Suprapubic skin (tissue), 4 donors: ENCODE measurements around the gene ZNF311.

Experiments used
- CTCF ChIP-seq, 2 donors: fragments of 200-600 bp in 1 of 2; fragments of 450-650 bp in 1 of 2; sonication (generic) in 1 of 2; IDR thresholded peaks; one replicate each; pipeline ENCODE4 v1.5.1; 2016 to 2019; ENCODE audit warnings: antibody characterized with exemption in 2 of 2, mild to moderate bottlenecking in 1 of 2, moderate library complexity in 1 of 2
- EP300 ChIP-seq: sonication (generic); formaldehyde crosslinking; IDR thresholded peaks from one replicate; pipeline ENCODE4 v1.6.1; 2017; ENCODE audit warnings: antibody characterized with exemption
- POLR2A ChIP-seq, 2 donors: fragments of 450-650 bp; IDR thresholded peaks; one replicate each; pipeline ENCODE4 v1.6.1; 2017; ENCODE audit warnings: antibody characterized with exemption in 2 of 2, mild to moderate bottlenecking in 2 of 2, moderate library complexity in 2 of 2
- POLR2AphosphoS5 ChIP-seq, 3 donors: sonication (generic); formaldehyde crosslinking; IDR thresholded peaks; one replicate each; pipeline ENCODE4 v1.6.1; 2017; ENCODE audit warnings: antibody characterized with exemption in 3 of 3

GRCh38 chr6:28953585-28954258 is 51.4 kb downstream of the ZNF311 start:
- no peak for TF ChIP-seq CTCF (IDR thresholded peaks at IDR 0.05)
- no peak for TF ChIP-seq EP300
- no peak for TF ChIP-seq POLR2AphosphoS5 (IDR thresholded peaks at IDR 0.05)
- TF ChIP-seq POLR2A (IDR thresholded peaks at IDR 0.05), result no peak
